OCI-LY3 (cell line): ENCODE measurements around the gene KCNC4.

Experiments
- EZH2phosphoT487 ChIP-seq: fragments of 200-600 bp; shearing (Covaris generic); IDR thresholded peaks from 2 replicates; pipeline ENCODE4 v1.6.1; 2018; ENCODE audit warnings: antibody characterized with exemption, mixed run types, low read depth
- TF ChIP-seq, protein P1 (sequence below): fragments of 200-600, 300-600 bp; sonication (generic); IDR thresholded peaks from 2 replicates; pipeline ENCODE4 v1.5.1; 2014; ENCODE audit warnings: antibody characterized with exemption, low read length, low read depth

DNA sequence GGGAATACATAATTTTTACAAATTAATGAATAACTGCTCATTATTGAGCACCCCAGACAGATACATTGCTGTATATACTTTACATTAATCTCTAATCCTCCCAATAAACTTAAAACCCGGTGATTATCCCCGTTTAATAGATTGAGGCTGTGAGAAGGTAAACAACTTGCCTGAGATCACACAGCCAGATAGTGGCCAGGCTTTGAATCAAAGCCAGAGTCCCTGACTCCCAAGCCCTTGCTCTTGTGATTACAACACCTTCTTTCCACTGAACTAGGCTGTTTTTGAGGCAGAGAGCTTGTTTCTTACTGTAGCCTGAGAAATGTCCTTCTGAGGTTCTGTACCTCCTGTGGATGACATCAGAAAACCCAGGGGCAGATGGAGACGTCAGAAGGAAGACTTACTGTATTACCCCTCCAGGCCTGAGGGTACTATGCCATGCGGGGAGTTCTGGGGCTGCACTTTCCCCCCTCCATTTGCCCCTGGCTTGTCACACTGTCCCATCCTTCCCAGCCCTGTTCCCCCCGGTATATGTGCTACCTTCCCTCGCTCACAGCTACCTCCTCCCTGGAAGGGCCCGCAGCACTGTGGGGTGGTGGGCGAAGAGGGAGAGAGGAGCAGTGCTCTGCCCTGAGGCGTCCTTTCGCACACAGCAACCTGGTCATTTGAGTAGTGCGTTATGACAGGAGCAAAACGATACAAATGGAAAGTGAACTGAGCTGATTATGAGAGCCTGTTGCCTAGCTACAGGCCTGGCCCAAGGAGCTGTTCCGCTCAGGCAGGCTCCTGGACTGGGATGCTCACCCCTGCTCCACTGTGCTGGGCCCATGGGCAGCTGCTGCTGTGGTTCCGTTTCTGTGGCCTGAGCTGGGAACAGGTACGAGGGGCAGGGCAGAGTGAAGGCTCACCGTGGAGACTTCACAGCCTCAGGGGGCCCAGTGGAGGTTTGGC is 4.6 kb downstream of the KCNC4 start:
- TF ChIP-seq, protein P1, sequence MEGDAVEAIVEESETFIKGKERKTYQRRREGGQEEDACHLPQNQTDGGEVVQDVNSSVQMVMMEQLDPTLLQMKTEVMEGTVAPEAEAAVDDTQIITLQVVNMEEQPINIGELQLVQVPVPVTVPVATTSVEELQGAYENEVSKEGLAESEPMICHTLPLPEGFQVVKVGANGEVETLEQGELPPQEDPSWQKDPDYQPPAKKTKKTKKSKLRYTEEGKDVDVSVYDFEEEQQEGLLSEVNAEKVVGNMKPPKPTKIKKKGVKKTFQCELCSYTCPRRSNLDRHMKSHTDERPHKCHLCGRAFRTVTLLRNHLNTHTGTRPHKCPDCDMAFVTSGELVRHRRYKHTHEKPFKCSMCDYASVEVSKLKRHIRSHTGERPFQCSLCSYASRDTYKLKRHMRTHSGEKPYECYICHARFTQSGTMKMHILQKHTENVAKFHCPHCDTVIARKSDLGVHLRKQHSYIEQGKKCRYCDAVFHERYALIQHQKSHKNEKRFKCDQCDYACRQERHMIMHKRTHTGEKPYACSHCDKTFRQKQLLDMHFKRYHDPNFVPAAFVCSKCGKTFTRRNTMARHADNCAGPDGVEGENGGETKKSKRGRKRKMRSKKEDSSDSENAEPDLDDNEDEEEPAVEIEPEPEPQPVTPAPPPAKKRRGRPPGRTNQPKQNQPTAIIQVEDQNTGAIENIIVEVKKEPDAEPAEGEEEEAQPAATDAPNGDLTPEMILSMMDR, result no peak
- no peak for TF ChIP-seq EZH2phosphoT487
